K562 (cell line): ENCODE data around the gene CTTNBP2. TPM values are rescaled to one million over a fixed set of nuclear protein-coding genes. Genes with fewer than 3 reads are reported as not detected.

Experiments used
- ELF1 ChIP-seq: fragments of 200-800 bp; sonication (Bioruptor generic); IDR thresholded peaks from 2 replicates; pipeline ENCODE4 v1.6.1; 2016; ENCODE audit warnings: missing genetic modification characterization, missing compliant biosample characterization
- ERF ChIP-seq: fragments of 450-650 bp; formaldehyde crosslinking; IDR thresholded peaks from 2 replicates; pipeline ENCODE4 v1.4.0; 2020; ENCODE audit warnings: mild to moderate bottlenecking, mixed read lengths
- GTF2F1 ChIP-seq: IDR thresholded peaks from 2 replicates; pipeline ENCODE4 v1.6.1; 2011; ENCODE audit warnings: low read depth, low read length, improper control_type of control experiment
- IFI16 ChIP-seq: fragments of 250-450 bp; sonication (Bioruptor Pico); IDR thresholded peaks from 2 replicates; pipeline ENCODE4 v2.1.2; 2022; ENCODE audit warnings: mild to moderate bottlenecking, inconsistent platforms
- KDM1A ChIP-seq, 2 experiments: fragments of 450-650 bp; IDR thresholded peaks; 2 replicates each; pipeline ENCODE4 v1.6.1; 2016; ENCODE audit warnings: mild to moderate bottlenecking in 2 of 2
- MAZ ChIP-seq, 2 experiments: fragments of 450-650 bp in 1 of 2; sonication (generic) in 1 of 2; formaldehyde crosslinking; IDR thresholded peaks in 1 of 2; conservative IDR thresholded peaks in 1 of 2; 2 replicates each; pipeline versions ENCODE4 v1.4.0 to v1.5.0; 2020; ENCODE audit warnings: mild to moderate bottlenecking in 1 of 2, missing genetic modification reagents in 1 of 2
- MCM2 ChIP-seq: fragments of 450-650 bp; IDR thresholded peaks from 2 replicates; pipeline ENCODE4 v1.6.1; 2017; ENCODE audit warnings: low read depth, mild to moderate bottlenecking
- MEF2D ChIP-seq: conservative IDR thresholded peaks from 2 replicates; pipeline ENCODE4 v1.6.1; 2016; ENCODE audit warnings: low read depth, missing genetic modification characterization, missing compliant biosample characterization
- NEUROD1 ChIP-seq: fragments of 150-350 bp; IDR thresholded peaks from 2 replicates; pipeline ENCODE4 v1.6.1; 2014; ENCODE audit warnings: borderline replicate concordance, low read length, low read depth; ENCODE audit not compliant: partially characterized antibody
- RCOR1 ChIP-seq, 2 experiments: IDR thresholded peaks; 2 replicates each; pipeline ENCODE4 v1.6.1; 2012; ENCODE audit warnings: low read depth in 2 of 2, low read length in 2 of 2, borderline replicate concordance in 1 of 2, improper control_type of control experiment in 1 of 2
- TAF15 ChIP-seq: fragments of 200-400 bp; formaldehyde crosslinking; IDR thresholded peaks from 2 replicates; pipeline ENCODE4 v1.6.1; 2017; ENCODE audit warnings: mild to moderate bottlenecking, low read depth, low read length, moderate library complexity
- TGIF2 ChIP-seq: sonication (generic); formaldehyde crosslinking; IDR thresholded peaks from 2 replicates; pipeline ENCODE4 v1.8.1; 2022; ENCODE audit warnings: mild to moderate bottlenecking, missing genetic modification reagents, moderate library complexity
- TSC22D4 ChIP-seq: fragments of 450-650 bp; IDR thresholded peaks from 2 replicates; pipeline ENCODE4 v1.6.1; 2016; ENCODE audit warnings: missing genetic modification characterization, missing biosample characterization, control low read depth
- ZNF212 ChIP-seq: fragments of 450-650 bp; formaldehyde crosslinking; IDR thresholded peaks from 2 replicates; pipeline ENCODE4 v1.4.0; 2020; ENCODE audit warnings: mild to moderate bottlenecking
- ZNF239 ChIP-seq: fragments of 250-450 bp; sonication (Bioruptor Pico); IDR thresholded peaks from 2 replicates; pipeline ENCODE4 v1.4.0; 2020; ENCODE audit warnings: mild to moderate bottlenecking
- polyA plus RNA-seq, 8 experiments: library from polyadenylated mRNA; depleted of rRNA in 4 of 8; stranded (reverse) in 5 of 8; unstranded in 3 of 8; fragments of >200 nt; fragmentation: Nextera tagmentation in 2 of 8; fragmentation: Illumina TruSeq in 1 of 8; extraction: Ambion mirVana in 2 of 8; extraction: Trizol in 1 of 8; gene quantifications; 2 replicates each; pipeline versions ENCODE4 v1.2.1 to v1.2.3, GENCODE V29; 2011 to 2014; ENCODE audit warnings: inconsistent platforms in 1 of 8, missing spikeins in 1 of 8
- total RNA-seq, 7 experiments: library from RNA; depleted of rRNA in 6 of 7; stranded (reverse); fragments of >200 nt in 6 of 7; fragmentation: Illumina TruSeq in 2 of 7; extraction: Trizol in 2 of 7; gene quantifications; 2 replicates each; pipeline versions ENCODE4 v1.2.1 to v1.2.3, GENCODE V29; 2011 to 2021; ENCODE audit warnings: low replicate concordance in 1 of 7
- TF ChIP-seq, protein P1 (sequence below): sonication (generic); formaldehyde crosslinking; IDR thresholded peaks from 2 replicates; pipeline ENCODE4 v1.8.0; 2022; ENCODE audit warnings: mild to moderate bottlenecking, missing genetic modification reagents
- TF ChIP-seq, protein P2 (sequence below): fragments of 450-650 bp; formaldehyde crosslinking; IDR thresholded peaks from 2 replicates; pipeline ENCODE4 v1.4.0; 2022; ENCODE audit warnings: missing genetic modification characterization
- TF ChIP-seq, protein P3 (sequence below), 2 experiments: fragments of 150-350 bp in 1 of 2; IDR thresholded peaks; 2 replicates each; pipeline ENCODE4 v1.6.1; 2012 to 2016; ENCODE audit warnings: low read depth in 2 of 2, low read length in 2 of 2, mild to moderate bottlenecking in 1 of 2, moderate library complexity in 1 of 2

CTTNBP2 gene
- total and polyA plus RNA-seq, 9 of the 15 experiments (the other 6 are each of a cell fraction or from before 2014, with no cell fraction given), result 0.05 TPM; not detected in 8

DNA sequence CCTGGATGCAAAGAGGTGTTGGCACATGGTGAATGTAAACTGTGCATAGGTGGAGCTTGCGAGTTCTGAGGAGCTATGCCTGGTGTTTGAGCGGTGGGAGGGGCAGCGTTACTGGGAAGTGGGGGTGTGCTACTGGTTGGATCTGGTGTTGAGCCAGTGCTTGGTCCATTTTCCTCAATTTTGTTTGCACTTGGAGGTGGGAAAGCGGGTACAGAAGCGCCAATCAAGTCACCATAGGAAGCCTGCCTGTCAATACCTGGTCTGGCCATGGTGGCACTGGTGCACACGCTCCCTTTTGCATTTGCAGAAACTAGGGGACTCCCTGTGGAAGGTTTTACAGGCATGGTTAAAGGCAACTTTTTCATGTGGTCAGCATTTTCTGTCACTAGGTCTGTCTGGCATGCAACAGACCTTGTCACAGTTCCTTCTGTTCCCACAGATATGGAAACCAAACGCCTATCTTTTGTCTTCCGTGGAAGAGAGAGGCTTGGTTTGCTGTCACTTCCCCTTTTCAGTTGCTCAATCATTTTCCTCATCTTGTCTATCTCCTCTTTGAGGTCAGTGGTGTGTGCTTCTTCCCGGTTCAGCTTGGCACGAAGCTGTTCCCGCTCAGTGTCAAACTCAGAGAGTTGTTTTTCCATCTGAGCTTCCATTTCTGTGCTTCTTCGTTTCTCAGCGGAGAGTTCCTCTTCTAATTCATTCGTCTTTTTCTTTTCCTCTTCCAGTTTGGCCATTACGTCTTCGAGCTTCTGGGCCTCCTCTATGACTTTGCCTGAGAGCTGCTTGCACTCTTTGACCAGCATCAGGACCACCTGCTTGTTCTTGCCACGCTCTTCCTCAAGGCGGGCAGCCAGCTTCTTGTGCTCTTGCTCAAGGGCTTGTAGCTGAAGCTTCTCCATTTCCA, 81.1 kb downstream of the CTTNBP2 start (continued):
- TF ChIP-seq TGIF2 (CRISPR knock-in tag) (no peak), NEUROD1 (peak; percentile 67), MAZ (CRISPR knock-in tag; conservative IDR thresholded peaks at IDR 0.05 in 1 of 2, IDR thresholded peaks at IDR 0.05 in 1 of 2) (peak; percentile 41 to 68; a peak in 3 of 4 replicates), KDM1A (IDR thresholded peaks at IDR 0.05) (peak; percentile 79 to 85), MCM2 (no peak), ZNF212 (CRISPR knock-in tag) (no peak), ELF1 (tag) (peak; percentile 76), MEF2D (tag) (peak; percentile 81; the same call in 1 of the 2 replicates), IFI16 (no peak), ZNF239 (CRISPR knock-in tag) (peak; percentile 69; the same call in 1 of the 2 replicates), TAF15 (no peak), RCOR1 (IDR thresholded peaks at IDR 0.05; ENCODE audit: borderline replicate concordance in 1 of 2, low read depth in 2 of 2, low read length in 2 of 2) (peak; percentile 81 to 98), GTF2F1 (no peak), ERF (peak; percentile 80; the same call in 1 of the 2 replicates), TSC22D4 (tag) (no peak)
- TF ChIP-seq, protein P1, sequence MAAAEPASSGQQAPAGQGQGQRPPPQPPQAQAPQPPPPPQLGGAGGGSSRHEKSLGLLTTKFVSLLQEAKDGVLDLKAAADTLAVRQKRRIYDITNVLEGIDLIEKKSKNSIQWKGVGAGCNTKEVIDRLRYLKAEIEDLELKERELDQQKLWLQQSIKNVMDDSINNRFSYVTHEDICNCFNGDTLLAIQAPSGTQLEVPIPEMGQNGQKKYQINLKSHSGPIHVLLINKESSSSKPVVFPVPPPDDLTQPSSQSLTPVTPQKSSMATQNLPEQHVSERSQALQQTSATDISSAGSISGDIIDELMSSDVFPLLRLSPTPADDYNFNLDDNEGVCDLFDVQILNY (CRISPR knock-in tag), result no peak
- TF ChIP-seq, protein P2, sequence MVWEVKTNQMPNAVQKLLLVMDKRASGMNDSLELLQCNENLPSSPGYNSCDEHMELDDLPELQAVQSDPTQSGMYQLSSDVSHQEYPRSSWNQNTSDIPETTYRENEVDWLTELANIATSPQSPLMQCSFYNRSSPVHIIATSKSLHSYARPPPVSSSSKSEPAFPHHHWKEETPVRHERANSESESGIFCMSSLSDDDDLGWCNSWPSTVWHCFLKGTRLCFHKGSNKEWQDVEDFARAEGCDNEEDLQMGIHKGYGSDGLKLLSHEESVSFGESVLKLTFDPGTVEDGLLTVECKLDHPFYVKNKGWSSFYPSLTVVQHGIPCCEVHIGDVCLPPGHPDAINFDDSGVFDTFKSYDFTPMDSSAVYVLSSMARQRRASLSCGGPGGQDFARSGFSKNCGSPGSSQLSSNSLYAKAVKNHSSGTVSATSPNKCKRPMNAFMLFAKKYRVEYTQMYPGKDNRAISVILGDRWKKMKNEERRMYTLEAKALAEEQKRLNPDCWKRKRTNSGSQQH (CRISPR knock-in tag), result peak; percentile 85
- TF ChIP-seq, protein P3, sequence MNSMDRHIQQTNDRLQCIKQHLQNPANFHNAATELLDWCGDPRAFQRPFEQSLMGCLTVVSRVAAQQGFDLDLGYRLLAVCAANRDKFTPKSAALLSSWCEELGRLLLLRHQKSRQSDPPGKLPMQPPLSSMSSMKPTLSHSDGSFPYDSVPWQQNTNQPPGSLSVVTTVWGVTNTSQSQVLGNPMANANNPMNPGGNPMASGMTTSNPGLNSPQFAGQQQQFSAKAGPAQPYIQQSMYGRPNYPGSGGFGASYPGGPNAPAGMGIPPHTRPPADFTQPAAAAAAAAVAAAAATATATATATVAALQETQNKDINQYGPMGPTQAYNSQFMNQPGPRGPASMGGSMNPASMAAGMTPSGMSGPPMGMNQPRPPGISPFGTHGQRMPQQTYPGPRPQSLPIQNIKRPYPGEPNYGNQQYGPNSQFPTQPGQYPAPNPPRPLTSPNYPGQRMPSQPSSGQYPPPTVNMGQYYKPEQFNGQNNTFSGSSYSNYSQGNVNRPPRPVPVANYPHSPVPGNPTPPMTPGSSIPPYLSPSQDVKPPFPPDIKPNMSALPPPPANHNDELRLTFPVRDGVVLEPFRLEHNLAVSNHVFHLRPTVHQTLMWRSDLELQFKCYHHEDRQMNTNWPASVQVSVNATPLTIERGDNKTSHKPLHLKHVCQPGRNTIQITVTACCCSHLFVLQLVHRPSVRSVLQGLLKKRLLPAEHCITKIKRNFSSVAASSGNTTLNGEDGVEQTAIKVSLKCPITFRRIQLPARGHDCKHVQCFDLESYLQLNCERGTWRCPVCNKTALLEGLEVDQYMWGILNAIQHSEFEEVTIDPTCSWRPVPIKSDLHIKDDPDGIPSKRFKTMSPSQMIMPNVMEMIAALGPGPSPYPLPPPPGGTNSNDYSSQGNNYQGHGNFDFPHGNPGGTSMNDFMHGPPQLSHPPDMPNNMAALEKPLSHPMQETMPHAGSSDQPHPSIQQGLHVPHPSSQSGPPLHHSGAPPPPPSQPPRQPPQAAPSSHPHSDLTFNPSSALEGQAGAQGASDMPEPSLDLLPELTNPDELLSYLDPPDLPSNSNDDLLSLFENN (IDR thresholded peaks at IDR 0.05; ENCODE audit: low read depth in 2 of 2, low read length in 2 of 2), result peak in 1 of 2 experiments; percentile 93; a peak in 2 of 4 replicates
